ENCODE measurements around the gene AKR7A3. TPM values are rescaled to one million over a fixed set of nuclear protein-coding genes. Genes with fewer than 3 reads are reported as not detected.
"Not testable (repeated sequence)": the region's sequence is repeated elsewhere in the genome, so short reads cannot be mapped to it uniquely, and the experiment has no call there.

AKR7A3 gene
- total RNA-seq, result under 1 TPM; 0.37 to 0.52 TPM

DNA sequence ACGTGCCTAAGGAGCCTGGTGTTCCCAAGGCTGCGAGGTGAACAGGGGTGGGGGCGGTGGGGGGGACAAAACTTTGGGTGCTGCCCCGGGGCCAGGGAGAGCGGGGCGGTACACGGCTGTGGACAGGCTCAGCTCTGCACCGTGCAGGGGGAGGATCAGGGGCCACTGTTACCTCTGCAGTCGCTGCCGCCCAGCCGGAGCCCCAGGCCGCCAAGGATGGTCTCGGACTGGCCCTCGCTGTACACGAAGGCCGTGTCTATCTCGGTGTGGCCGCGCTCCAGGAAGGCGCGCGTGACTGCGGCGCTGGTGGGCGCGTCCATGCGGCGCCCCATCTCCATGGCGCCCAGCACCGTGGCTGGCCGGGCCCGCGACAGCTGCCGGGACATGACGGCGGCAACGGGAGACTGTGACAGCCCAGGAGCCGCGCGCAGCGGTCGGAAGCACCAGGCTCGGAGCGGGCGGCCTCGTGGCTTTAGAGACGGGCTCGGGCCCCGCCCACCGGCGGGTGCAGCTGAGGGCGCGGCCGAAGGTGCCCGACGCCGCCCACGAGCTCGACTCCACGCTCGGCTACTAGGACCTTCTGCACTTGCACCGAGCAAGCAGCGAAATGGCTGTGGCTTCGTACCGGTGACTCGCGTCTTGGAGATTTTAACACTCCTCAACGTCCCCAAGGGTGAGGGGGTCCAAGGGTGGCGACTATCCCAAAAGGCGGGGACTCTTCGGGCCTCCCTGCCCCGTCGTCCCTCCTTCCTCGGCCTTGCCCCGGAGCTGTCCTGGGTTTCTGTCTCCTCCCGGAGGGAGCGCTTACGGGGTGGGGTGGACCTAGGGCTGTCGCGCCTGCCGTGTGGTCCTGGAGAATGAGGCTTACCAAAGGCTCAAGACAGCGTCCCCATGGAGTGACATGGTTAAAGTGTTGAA, at the start of gene AKR7A3:
TSS of gene AKR7A3 (minus strand) at position 447 of the 918 bp plus-strand sequence. CDS start at position 386, 61 bp downstream.
- not testable (repeated sequence) for H3K27ac Mint-ChIP-seq, H3K9me3 Mint-ChIP-seq, H3K4me1 Mint-ChIP-seq
- Mint-ChIP-seq H3K36me3 (peaks cover 13% of the 10 kb centered on the region), H3K4me3 (peak within 1 kb of the TSS; percentile 48), H3K27me3 (peaks cover 16% of the 10 kb centered on the region)
- peak; percentile 76 for DNase-seq

DNA sequence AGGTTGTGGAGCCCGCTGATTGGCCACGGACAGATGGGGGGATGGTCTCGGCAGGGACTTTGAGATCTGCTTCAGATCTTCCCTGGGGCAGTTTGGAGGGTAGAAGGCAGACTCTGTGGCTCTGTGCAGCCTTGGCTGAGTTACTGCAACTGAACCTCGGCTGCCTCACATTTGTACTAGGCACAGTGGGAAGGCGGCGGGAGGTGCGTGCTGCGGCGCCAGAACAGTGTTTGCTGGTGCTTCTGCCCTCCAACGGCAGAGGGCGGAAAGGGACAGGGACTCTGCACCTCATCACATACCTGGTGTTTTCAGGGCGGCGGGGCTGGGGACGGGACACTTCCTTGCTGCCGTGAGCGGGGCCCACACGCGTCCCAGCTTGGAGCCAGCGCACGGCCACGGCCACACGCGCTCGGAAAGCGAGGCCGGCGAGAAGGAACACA, 49.8 kb upstream of the AKR7A3 start:
- no peak for DNase-seq
- Mint-ChIP-seq H3K9me3 (no peaks in the 10 kb centered on the region), H3K4me3 (no peak overlapping the region), H3K27ac (peak overlapping the region; percentile 50), H3K36me3 (peaks cover 11% of the 10 kb centered on the region), H3K27me3 (no peaks in the 10 kb centered on the region), H3K4me1 (peaks cover 13% of the 10 kb centered on the region)

DNA sequence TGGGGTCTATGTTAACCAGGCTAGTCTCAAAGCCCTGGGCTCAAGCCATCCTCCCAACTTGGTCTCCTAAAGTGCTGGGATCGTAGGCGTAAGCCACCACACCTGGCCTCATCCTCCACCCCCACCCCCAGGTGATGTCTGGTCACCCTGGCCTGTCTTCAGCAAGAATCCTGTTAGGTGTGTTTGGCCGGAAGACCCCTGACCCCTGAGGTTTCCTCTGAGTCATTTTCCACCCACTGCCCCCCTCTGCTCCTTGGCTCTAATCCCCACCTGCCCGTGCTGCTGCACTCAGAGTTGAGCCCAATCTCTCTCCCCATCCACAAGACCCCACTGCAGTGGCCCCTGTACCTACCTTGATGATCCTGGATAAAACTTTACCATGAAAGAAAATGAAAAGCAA, 48.7 kb upstream of the AKR7A3 start:
- no peaks in the 10 kb centered on the region for H3K27me3 Mint-ChIP-seq
- no peaks in the 10 kb centered on the region for H3K9me3 Mint-ChIP-seq
- peaks cover 13% of the 10 kb centered on the region for H3K4me1 Mint-ChIP-seq
- H3K4me3 Mint-ChIP-seq, result no peak overlapping the region
- H3K36me3 Mint-ChIP-seq, result peaks cover 11% of the 10 kb centered on the region
- no peak for DNase-seq
- H3K27ac Mint-ChIP-seq, result peak overlapping the region; percentile 50

DNA sequence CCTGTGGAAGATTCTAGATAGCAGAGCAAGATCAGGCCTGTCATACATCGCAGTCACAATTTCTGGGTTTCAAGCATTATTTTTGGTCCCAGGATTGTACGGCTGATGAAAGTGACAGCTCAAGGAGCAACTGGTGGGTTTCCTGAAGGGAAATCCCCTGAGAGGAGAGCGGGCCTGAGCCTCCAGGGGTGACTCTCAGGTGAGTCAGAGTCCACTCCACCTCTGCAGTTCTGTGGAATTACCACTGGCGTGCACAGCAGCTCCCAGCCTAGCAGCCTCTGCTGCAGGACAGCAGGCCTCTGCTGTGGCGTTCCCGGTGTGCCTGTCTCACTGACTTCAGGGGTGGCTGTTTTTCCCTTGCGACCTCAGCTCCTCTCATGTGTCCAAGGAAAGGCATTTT, 48.0 kb upstream of the AKR7A3 start:
- peaks cover 13% of the 10 kb centered on the region for H3K4me1 Mint-ChIP-seq
- no peaks in the 10 kb centered on the region for H3K27me3 Mint-ChIP-seq
- no peak overlapping the region for H3K4me3 Mint-ChIP-seq
- DNase-seq, result peak; percentile 50
- no peaks in the 10 kb centered on the region for H3K9me3 Mint-ChIP-seq
- peaks cover 11% of the 10 kb centered on the region for H3K36me3 Mint-ChIP-seq
- H3K27ac Mint-ChIP-seq, result peak overlapping the region; percentile 50

DNA sequence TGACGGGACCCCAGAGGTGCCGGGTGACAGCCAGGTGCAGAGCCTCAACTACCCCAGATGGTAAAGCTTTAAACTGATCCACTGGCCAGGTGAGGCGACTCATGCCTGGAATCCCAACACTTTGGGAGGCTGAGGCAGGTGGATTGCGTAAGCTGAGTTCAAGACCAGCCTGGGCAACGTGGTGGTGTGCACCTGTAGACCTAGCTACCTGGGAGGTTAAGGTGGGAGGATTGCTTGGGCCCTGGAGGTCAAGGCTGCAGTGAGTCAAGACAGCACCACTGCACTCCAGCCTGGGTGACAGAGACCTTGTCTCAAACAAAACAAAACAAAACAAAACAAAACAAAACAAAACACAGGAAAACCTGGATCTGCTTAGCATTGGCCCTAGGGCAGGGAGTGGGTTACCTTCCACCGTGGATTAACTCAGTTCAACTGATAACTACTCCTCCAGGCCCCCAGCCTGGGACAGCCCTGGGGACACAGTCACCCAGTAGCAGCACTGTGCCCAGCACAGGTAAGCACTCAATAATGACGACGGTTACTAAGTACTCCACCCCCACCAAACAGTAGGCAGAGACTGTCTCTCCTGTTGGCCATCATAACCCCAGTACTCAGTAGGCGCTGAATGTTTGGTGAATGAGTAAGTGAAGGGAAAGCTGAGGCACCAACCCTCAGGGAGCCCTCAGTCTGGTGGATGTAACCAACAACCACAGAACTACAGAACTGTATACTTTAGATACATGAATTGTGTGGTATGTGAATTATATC, 45.2 kb upstream of the AKR7A3 start:
- H3K4me3 Mint-ChIP-seq, result no peak overlapping the region
- H3K27me3 Mint-ChIP-seq, result no peaks in the 10 kb centered on the region
- no peak for DNase-seq
- H3K27ac Mint-ChIP-seq, result no peak overlapping the region
- H3K36me3 Mint-ChIP-seq, result peaks cover 5% of the 10 kb centered on the region
- no peaks in the 10 kb centered on the region for H3K9me3 Mint-ChIP-seq
- H3K4me1 Mint-ChIP-seq, result peaks cover 13% of the 10 kb centered on the region

DNA sequence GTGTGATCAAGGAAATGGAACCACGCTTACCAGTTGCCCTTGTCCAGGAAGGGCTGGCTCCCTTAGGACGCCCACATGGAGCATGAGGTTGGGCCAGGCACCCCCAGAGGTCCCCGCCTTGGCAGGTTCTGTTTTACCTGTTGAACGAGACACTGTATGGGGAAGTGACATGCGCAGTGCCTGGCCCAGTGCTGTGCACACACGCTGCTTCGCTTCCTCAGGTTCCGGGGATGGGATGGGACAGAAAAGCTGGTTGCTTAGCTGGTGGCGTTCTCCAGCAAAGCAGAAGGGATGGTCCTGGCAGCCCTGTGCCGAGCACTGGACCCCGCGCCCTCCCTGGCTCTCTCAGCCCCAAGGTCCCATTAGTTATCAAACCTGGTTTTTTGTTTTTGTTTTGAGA, 44.3 kb upstream of the AKR7A3 start:
- Mint-ChIP-seq H3K4me3 (no peak overlapping the region), H3K27me3 (no peaks in the 10 kb centered on the region), H3K36me3 (peaks cover 2% of the 10 kb centered on the region), H3K4me1 (peaks cover 13% of the 10 kb centered on the region), H3K9me3 (no peaks in the 10 kb centered on the region), H3K27ac (peak overlapping the region; percentile 42)
- DNase-seq, result no peak

DNA sequence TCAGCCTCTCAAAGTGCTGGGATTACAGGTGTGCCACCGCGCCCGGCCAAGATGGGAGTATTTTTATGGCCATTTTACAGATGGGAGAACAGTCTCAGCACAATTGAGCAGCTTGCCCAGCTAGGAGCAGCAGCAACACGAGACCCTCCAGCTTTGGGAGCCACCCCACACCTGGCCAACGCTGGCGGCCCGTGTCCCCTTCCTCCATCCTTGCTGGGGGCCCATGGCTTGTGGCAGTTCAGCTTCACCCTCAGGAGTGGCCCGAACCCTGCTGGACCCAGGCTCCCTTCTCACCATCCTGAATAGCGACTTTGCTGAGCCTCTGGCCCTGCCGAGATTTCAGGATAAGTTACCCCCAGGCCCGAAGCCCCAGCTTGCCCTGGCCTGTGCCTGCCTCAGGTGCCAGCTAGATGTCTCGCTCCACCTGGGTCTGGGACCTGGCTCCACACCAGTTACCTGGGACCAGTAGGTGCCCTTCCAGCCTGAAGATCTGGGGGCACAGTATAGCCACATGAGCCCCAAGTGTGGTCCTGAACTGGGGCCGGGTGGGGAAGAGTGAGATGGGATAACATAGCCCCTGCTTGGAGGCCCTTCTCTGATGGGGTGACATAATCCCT, 42.8 kb upstream of the AKR7A3 start:
- no peak overlapping the region for H3K4me3 Mint-ChIP-seq
- H3K36me3 Mint-ChIP-seq, result no peaks in the 10 kb centered on the region
- no peak overlapping the region for H3K27ac Mint-ChIP-seq
- no peaks in the 10 kb centered on the region for H3K27me3 Mint-ChIP-seq
- DNase-seq, result no peak
- no peaks in the 10 kb centered on the region for H3K9me3 Mint-ChIP-seq
- peaks cover 3% of the 10 kb centered on the region for H3K4me1 Mint-ChIP-seq

DNA sequence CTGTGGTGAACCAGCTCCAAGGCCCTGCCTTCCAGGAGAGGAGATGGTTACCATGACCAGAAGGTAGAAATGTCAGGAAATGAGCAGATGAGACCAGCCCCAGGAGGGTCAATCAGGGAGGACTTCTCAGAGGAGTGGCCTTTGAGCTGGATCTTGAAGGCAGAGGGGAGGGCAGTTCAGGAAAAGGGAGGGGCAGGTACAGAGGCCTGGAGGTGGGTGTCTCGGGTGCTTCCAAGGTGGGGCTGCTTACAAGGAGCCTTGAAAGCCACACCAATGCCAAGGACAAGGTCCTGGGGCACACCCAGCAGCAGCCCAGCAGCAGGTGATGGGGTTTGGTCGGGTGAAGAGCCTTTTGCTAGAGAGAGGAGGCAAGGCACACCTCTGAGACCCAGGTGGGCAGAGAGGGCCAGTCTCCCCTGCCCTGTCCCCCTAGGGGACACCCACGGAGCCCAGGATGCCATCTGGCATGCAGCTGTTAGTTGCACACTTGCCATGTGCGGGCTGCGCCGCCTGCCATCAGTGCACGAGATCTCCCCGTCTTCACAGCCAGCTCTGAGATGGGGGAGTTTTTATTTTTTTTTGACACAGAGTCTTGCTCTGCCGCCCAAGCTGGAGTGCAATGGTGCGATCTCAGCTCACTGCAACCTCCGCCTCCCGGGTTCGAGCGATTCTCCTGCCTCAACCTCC, 42.0 kb upstream of the AKR7A3 start:
- Mint-ChIP-seq H3K4me3 (no peak overlapping the region), H3K27ac (no peak overlapping the region), H3K4me1 (no peaks in the 10 kb centered on the region), H3K27me3 (no peaks in the 10 kb centered on the region), H3K36me3 (no peaks in the 10 kb centered on the region), H3K9me3 (no peaks in the 10 kb centered on the region)
- no peak for DNase-seq

DNA sequence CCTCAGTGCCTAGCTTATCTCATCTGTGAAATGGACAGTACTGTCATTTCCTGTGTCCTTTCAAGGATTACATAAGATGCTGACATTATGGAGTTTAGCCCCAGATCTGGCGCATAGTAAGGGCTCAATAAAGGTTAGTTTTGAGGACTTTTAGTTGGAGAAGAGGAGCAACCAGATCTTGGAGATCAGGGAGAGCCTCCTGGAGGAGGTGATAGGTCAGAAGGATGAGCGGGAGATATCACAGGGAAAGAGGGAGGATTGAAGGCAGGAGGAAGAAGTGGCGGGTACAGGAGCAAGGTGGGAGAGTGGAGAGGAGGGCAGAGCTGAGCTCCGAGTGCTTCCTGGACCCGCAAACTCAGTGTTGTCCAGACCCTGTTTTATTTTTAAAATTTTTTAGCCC, 41.0 kb upstream of the AKR7A3 start:
- Mint-ChIP-seq H3K9me3 (no peaks in the 10 kb centered on the region), H3K27me3 (no peaks in the 10 kb centered on the region), H3K36me3 (no peaks in the 10 kb centered on the region), H3K27ac (no peak overlapping the region), H3K4me3 (no peak overlapping the region), H3K4me1 (no peaks in the 10 kb centered on the region)
- no peak for DNase-seq

DNA sequence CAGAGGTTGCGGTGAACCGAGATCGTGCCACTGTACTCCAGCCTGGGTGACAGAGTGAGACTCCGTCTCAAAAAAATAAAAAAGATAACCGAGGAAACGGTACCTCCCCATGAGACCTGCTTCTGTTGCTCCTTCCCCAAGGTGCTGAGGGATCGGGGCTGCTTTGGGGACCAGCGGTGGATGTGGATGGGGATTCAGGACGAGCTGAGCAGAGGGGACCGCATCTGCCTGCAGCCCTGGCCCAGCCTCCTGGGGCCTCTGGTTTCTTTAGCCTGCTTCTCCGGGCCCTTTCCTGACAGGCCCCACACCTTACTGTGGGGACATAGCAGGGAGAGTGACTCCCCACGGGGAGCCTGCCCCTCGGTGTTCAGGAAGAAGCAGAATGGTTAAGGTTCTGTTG, 40.6 kb upstream of the AKR7A3 start:
- no peaks in the 10 kb centered on the region for H3K4me1 Mint-ChIP-seq
- no peak for DNase-seq
- no peak overlapping the region for H3K27ac Mint-ChIP-seq
- H3K27me3 Mint-ChIP-seq, result no peaks in the 10 kb centered on the region
- H3K9me3 Mint-ChIP-seq, result no peaks in the 10 kb centered on the region
- H3K36me3 Mint-ChIP-seq, result no peaks in the 10 kb centered on the region
- no peak overlapping the region for H3K4me3 Mint-ChIP-seq

DNA sequence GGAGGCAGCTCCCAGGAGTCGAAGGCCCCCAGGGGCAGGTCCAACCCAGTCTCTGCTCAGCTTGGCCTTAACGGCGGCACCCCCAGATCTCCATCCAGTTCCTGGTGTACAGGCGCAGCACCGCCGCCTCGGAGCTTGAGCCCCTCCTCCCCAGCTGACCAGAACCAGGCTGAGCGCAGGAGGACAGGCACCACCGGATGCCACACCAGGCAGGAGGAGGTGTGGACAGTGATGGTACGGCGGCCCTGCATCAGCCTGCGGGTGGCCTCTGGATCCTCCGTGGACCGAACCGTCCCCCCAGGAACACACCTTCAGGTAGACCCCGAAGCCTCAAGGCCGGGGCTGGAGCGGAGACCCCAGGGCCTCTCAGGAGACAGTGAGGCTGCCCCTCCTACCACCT, 39.9 kb upstream of the AKR7A3 start:
- Mint-ChIP-seq H3K9me3 (no peaks in the 10 kb centered on the region), H3K36me3 (no peaks in the 10 kb centered on the region), H3K27ac (no peak overlapping the region), H3K4me3 (no peak overlapping the region), H3K4me1 (no peaks in the 10 kb centered on the region), H3K27me3 (no peaks in the 10 kb centered on the region)
- no peak for DNase-seq

DNA sequence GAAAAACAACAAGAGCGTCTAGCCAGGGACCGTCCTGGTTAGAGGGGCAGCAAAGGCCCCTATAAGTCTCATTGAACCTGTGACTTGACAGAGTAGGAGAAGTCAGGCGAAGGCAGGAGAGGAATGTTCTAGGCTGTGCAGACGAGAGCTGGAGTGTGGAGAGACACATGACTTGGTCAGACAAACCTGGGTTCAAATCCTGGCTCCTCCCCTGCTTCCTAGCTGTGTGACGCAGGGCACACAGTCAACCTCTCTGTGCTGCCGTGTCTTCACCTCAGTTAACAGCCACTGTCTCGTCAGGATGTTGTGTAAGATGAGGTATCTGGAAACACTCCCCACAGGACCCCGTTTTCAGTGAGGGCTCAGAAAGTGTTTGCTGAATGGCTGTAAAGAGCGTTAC, 39.2 kb upstream of the AKR7A3 start:
- no peaks in the 10 kb centered on the region for H3K36me3 Mint-ChIP-seq
- H3K27me3 Mint-ChIP-seq, result no peaks in the 10 kb centered on the region
- H3K27ac Mint-ChIP-seq, result no peak overlapping the region
- no peak overlapping the region for H3K4me3 Mint-ChIP-seq
- no peaks in the 10 kb centered on the region for H3K4me1 Mint-ChIP-seq
- no peaks in the 10 kb centered on the region for H3K9me3 Mint-ChIP-seq
- no peak for DNase-seq

DNA sequence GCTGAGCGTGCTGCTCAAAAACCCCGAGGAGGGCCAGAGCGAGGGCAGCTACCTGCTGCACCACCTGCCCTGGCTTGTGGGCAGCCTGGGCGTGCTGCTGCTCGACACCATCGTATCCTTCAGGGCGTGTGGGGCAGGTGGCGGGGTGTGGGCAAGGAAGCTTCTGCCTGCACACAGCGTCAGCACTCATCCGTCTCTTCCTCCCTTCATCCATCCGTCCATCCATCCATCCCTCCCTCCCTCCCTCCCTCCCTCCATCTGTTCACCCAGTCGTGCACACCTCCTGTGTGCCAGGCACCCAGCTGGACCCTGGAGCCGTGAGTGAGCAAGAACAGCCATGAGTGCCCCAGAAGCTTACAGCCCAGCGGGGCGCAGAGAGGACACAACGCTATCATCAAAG, 38.7 kb upstream of the AKR7A3 start:
- Mint-ChIP-seq H3K27ac (no peak overlapping the region), H3K36me3 (no peaks in the 10 kb centered on the region), H3K27me3 (no peaks in the 10 kb centered on the region), H3K4me3 (no peak overlapping the region), H3K4me1 (no peaks in the 10 kb centered on the region), H3K9me3 (no peaks in the 10 kb centered on the region)
- DNase-seq, result no peak

DNA sequence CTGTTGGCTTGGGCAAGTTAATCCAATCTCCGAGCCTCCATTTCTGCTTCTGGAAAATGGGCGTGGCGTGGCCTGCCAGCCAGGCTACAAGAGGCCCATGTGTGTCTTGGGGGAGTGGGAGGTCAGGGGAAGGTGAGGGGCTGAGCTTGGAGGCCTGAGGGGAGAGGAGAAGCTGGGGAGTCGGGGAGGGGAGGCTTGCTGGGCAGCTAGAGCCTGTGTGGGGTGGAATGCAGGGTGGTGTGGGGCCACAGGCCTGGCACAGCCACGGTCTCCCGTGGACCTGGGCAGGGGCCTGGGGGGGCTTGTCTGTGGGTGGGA, 38.1 kb upstream of the AKR7A3 start:
- H3K27me3 Mint-ChIP-seq, result no peaks in the 10 kb centered on the region
- H3K27ac Mint-ChIP-seq, result no peak overlapping the region
- no peaks in the 10 kb centered on the region for H3K9me3 Mint-ChIP-seq
- H3K36me3 Mint-ChIP-seq, result no peaks in the 10 kb centered on the region
- no peaks in the 10 kb centered on the region for H3K4me1 Mint-ChIP-seq
- H3K4me3 Mint-ChIP-seq, result no peak overlapping the region
- DNase-seq, result no peak

All from activated naive CD8-positive, alpha-beta T cell treated with anti-CD3 and anti-CD28 coated beads for 36 hours (primary cell).